GM12878 (cell line): ENCODE data around the gene TTI1. TPM values are rescaled to one million over a fixed set of nuclear protein-coding genes. Genes with fewer than 3 reads are reported as not detected.

Experiments used
- polyA plus RNA-seq, 11 experiments: library from polyadenylated mRNA; depleted of rRNA in 4 of 11; unstranded in 6 of 11; stranded (reverse) in 5 of 11; fragments of >200 nt; fragmentation: Nextera tagmentation in 4 of 11; fragmentation: Illumina TruSeq in 1 of 11; extraction: Ambion mirVana in 4 of 11; extraction: Trizol in 1 of 11; gene quantifications; 1 replicate in 1 of 11; 2 replicates in 10 of 11; pipeline versions ENCODE4 v1.2.1 to v1.2.3, GENCODE V29; 2011 to 2016; ENCODE audit warnings: inconsistent platforms in 2 of 11, missing spikeins in 2 of 11, low read depth in 1 of 11
- total RNA-seq, 4 experiments: library from RNA; depleted of rRNA in 3 of 4; stranded (reverse); fragments of >200 nt in 3 of 4; fragmentation: Illumina TruSeq in 1 of 4; extraction: Trizol in 1 of 4; gene quantifications; 2 replicates each; pipeline versions ENCODE4 v1.2.1 to v1.2.3, GENCODE V29; 2013 to 2021
- TF ChIP-seq, protein P1 (sequence below): IDR thresholded peaks from 2 replicates; pipeline ENCODE4 v1.6.1; 2012; ENCODE audit warnings: improper control_type of control experiment, low read depth, low read length; ENCODE audit not compliant: insufficient replicate concordance
- TF ChIP-seq, protein P2 (sequence below): fragments of 450-650 bp; IDR thresholded peaks from 2 replicates; pipeline ENCODE4 v1.6.1; 2017; ENCODE audit warnings: antibody characterized with exemption, mild to moderate bottlenecking, moderate library complexity

Gene TTI1
- total and polyA plus RNA-seq, 10 of the 15 experiments (the other 5 are each of a cell fraction or from before 2014, with no cell fraction given) = 5.3 to 44.6 (median 24.9) TPM

DNA sequence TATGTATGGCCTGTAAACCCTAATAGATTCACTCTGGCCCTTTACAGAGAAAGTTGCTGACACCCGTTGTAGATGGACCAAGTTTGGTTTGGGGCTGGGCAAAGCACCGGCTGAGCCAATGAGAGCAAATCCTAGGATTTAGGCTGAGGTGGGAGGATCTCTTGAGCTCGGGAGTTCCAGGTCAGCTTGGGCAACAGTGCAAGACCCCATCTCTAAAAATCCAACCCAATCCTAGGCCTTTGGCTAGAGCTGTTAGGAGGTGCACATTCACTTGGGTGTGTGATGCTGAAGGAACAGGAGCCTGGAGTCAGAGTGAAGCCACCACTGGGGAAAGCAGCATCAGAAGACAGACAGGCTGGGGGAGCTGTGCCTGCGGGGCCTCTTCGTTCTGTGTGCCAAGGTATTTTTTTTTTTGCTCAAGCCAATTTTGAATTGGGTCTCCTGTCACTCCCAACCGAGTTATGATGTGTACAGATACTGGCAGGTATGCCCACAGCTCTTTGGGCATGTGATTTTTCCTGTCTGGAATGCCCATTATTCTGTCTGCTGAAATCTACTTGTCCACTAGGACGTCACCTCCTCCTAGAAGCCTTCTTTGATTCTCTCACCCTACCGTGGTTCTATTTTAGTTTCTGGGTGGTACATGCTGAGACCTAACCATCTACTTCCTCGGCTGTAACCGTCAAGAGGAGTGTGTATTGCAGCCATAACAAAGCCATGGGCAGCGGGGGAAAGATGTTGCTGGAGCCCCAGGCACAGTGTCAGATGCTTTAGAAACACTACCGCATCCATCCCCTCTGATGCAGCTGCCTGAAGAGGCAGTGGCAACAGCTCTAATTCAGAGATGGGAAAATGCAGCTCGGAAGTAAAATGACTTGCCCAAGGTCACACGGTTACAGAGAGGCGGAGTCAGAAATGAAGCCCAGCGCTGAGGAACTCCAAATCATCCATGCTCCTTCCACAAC lies 54.0 kb downstream of the TTI1 start (continued):
- TF ChIP-seq, protein P1, sequence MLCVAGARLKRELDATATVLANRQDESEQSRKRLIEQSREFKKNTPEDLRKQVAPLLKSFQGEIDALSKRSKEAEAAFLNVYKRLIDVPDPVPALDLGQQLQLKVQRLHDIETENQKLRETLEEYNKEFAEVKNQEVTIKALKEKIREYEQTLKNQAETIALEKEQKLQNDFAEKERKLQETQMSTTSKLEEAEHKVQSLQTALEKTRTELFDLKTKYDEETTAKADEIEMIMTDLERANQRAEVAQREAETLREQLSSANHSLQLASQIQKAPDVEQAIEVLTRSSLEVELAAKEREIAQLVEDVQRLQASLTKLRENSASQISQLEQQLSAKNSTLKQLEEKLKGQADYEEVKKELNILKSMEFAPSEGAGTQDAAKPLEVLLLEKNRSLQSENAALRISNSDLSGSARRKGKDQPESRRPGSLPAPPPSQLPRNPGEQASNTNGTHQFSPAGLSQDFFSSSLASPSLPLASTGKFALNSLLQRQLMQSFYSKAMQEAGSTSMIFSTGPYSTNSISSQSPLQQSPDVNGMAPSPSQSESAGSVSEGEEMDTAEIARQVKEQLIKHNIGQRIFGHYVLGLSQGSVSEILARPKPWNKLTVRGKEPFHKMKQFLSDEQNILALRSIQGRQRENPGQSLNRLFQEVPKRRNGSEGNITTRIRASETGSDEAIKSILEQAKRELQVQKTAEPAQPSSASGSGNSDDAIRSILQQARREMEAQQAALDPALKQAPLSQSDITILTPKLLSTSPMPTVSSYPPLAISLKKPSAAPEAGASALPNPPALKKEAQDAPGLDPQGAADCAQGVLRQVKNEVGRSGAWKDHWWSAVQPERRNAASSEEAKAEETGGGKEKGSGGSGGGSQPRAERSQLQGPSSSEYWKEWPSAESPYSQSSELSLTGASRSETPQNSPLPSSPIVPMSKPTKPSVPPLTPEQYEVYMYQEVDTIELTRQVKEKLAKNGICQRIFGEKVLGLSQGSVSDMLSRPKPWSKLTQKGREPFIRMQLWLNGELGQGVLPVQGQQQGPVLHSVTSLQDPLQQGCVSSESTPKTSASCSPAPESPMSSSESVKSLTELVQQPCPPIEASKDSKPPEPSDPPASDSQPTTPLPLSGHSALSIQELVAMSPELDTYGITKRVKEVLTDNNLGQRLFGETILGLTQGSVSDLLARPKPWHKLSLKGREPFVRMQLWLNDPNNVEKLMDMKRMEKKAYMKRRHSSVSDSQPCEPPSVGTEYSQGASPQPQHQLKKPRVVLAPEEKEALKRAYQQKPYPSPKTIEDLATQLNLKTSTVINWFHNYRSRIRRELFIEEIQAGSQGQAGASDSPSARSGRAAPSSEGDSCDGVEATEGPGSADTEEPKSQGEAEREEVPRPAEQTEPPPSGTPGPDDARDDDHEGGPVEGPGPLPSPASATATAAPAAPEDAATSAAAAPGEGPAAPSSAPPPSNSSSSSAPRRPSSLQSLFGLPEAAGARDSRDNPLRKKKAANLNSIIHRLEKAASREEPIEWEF = no peak
- TF ChIP-seq, protein P2, sequence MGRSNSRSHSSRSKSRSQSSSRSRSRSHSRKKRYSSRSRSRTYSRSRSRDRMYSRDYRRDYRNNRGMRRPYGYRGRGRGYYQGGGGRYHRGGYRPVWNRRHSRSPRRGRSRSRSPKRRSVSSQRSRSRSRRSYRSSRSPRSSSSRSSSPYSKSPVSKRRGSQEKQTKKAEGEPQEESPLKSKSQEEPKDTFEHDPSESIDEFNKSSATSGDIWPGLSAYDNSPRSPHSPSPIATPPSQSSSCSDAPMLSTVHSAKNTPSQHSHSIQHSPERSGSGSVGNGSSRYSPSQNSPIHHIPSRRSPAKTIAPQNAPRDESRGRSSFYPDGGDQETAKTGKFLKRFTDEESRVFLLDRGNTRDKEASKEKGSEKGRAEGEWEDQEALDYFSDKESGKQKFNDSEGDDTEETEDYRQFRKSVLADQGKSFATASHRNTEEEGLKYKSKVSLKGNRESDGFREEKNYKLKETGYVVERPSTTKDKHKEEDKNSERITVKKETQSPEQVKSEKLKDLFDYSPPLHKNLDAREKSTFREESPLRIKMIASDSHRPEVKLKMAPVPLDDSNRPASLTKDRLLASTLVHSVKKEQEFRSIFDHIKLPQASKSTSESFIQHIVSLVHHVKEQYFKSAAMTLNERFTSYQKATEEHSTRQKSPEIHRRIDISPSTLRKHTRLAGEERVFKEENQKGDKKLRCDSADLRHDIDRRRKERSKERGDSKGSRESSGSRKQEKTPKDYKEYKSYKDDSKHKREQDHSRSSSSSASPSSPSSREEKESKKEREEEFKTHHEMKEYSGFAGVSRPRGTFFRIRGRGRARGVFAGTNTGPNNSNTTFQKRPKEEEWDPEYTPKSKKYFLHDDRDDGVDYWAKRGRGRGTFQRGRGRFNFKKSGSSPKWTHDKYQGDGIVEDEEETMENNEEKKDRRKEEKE = no peak
